ENCODE measurements around the gene ZNF70. TPM values are rescaled to one million over a fixed set of nuclear protein-coding genes. Genes with fewer than 3 reads are reported as not detected.

ZNF70 gene
- total and polyA plus RNA-seq, 10 of the 15 experiments (the other 5 are each of a cell fraction or from before 2014, with no cell fraction given): 0.15 to 2.3 (median 0.85) TPM

DNA sequence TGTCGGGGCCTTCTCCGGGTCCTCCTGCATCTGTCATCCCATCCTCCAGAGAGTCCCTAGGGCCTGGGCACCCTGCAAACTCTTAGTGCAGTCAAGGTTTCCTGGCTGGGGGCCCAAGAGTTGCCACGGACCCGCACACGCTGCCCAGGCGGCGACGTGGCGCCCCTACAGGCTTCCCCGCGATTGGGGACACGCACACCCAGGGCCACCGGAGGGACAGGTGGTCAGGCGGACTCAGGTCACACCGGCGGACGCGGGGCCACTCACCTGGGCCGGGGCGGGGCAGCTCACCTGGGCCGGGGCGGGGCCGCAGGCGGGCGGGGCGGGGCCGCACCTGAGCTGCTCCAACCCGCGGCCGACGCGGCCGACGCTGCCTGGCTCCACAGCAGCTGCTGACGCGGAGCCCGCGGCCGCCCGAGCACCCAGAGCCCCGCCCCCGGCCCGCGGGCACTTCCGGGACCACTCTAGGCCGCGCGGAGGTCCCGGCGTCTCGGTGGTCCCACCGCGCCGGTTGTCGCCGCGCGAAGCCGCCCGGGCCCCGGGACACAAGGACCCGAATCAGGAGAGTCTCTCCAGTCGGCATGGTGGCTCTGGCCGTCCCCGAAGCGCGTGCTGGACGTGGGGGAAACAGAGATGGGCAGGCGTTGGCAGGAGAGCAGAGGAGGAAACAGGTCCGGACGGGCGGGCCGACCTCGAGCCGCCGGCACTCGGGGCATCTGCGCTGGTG, at the start of gene ZNF70 (continued):
- TF ChIP-seq, protein P1, sequence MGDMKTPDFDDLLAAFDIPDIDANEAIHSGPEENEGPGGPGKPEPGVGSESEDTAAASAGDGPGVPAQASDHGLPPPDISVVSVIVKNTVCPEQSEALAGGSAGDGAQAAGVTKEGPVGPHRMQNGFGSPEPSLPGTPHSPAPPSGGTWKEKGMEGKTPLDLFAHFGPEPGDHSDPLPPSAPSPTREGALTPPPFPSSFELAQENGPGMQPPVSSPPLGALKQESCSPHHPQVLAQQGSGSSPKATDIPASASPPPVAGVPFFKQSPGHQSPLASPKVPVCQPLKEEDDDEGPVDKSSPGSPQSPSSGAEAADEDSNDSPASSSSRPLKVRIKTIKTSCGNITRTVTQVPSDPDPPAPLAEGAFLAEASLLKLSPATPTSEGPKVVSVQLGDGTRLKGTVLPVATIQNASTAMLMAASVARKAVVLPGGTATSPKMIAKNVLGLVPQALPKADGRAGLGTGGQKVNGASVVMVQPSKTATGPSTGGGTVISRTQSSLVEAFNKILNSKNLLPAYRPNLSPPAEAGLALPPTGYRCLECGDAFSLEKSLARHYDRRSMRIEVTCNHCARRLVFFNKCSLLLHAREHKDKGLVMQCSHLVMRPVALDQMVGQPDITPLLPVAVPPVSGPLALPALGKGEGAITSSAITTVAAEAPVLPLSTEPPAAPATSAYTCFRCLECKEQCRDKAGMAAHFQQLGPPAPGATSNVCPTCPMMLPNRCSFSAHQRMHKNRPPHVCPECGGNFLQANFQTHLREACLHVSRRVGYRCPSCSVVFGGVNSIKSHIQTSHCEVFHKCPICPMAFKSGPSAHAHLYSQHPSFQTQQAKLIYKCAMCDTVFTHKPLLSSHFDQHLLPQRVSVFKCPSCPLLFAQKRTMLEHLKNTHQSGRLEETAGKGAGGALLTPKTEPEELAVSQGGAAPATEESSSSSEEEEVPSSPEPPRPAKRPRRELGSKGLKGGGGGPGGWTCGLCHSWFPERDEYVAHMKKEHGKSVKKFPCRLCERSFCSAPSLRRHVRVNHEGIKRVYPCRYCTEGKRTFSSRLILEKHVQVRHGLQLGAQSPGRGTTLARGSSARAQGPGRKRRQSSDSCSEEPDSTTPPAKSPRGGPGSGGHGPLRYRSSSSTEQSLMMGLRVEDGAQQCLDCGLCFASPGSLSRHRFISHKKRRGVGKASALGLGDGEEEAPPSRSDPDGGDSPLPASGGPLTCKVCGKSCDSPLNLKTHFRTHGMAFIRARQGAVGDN (IDR thresholded peaks at IDR 0.05): peak; percentile 49; the same call in 1 of the 2 replicates
- TF ChIP-seq IKZF1 (conservative IDR thresholded peaks at IDR 0.05) (peak; percentile 67), CHD2 (IDR thresholded peaks at IDR 0.05; ENCODE audit: borderline replicate concordance, low read depth, low read length) (no peak), RB1 (IDR thresholded peaks at IDR 0.05; ENCODE audit: borderline replicate concordance) (no peak), CEBPB (IDR thresholded peaks at IDR 0.05; ENCODE audit: borderline replicate concordance in 1 of 2, low read depth in 2 of 2, low read length in 2 of 2) (no peak), POLR2A (IDR thresholded peaks at IDR 0.05; ENCODE audit: low read depth, low read length) (peak; percentile 80; the same call in 1 of the 2 replicates), SPI1 (IDR thresholded peaks at IDR 0.05; ENCODE audit: borderline replicate concordance, insufficient read depth, low read depth, low read length) (no peak), CREB1 (IDR thresholded peaks at IDR 0.05; ENCODE audit: low read depth) (peak; percentile 78), SMARCA5 (IDR thresholded peaks at IDR 0.05) (0 out of 2 replicates have a peak, but pooled peaks have one; percentile 10)
- TF ChIP-seq, protein P2, sequence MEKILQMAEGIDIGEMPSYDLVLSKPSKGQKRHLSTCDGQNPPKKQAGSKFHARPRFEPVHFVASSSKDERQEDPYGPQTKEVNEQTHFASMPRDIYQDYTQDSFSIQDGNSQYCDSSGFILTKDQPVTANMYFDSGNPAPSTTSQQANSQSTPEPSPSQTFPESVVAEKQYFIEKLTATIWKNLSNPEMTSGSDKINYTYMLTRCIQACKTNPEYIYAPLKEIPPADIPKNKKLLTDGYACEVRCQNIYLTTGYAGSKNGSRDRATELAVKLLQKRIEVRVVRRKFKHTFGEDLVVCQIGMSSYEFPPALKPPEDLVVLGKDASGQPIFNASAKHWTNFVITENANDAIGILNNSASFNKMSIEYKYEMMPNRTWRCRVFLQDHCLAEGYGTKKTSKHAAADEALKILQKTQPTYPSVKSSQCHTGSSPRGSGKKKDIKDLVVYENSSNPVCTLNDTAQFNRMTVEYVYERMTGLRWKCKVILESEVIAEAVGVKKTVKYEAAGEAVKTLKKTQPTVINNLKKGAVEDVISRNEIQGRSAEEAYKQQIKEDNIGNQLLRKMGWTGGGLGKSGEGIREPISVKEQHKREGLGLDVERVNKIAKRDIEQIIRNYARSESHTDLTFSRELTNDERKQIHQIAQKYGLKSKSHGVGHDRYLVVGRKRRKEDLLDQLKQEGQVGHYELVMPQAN (conservative IDR thresholded peaks at IDR 0.05): peak; percentile 54
- TF ChIP-seq, protein P3, sequence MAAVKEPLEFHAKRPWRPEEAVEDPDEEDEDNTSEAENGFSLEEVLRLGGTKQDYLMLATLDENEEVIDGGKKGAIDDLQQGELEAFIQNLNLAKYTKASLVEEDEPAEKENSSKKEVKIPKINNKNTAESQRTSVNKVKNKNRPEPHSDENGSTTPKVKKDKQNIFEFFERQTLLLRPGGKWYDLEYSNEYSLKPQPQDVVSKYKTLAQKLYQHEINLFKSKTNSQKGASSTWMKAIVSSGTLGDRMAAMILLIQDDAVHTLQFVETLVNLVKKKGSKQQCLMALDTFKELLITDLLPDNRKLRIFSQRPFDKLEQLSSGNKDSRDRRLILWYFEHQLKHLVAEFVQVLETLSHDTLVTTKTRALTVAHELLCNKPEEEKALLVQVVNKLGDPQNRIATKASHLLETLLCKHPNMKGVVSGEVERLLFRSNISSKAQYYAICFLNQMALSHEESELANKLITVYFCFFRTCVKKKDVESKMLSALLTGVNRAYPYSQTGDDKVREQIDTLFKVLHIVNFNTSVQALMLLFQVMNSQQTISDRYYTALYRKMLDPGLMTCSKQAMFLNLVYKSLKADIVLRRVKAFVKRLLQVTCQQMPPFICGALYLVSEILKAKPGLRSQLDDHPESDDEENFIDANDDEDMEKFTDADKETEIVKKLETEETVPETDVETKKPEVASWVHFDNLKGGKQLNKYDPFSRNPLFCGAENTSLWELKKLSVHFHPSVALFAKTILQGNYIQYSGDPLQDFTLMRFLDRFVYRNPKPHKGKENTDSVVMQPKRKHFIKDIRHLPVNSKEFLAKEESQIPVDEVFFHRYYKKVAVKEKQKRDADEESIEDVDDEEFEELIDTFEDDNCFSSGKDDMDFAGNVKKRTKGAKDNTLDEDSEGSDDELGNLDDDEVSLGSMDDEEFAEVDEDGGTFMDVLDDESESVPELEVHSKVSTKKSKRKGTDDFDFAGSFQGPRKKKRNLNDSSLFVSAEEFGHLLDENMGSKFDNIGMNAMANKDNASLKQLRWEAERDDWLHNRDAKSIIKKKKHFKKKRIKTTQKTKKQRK (IDR thresholded peaks at IDR 0.05; ENCODE audit: low read depth, low read length): no peak
- TF ChIP-seq, protein P4, sequence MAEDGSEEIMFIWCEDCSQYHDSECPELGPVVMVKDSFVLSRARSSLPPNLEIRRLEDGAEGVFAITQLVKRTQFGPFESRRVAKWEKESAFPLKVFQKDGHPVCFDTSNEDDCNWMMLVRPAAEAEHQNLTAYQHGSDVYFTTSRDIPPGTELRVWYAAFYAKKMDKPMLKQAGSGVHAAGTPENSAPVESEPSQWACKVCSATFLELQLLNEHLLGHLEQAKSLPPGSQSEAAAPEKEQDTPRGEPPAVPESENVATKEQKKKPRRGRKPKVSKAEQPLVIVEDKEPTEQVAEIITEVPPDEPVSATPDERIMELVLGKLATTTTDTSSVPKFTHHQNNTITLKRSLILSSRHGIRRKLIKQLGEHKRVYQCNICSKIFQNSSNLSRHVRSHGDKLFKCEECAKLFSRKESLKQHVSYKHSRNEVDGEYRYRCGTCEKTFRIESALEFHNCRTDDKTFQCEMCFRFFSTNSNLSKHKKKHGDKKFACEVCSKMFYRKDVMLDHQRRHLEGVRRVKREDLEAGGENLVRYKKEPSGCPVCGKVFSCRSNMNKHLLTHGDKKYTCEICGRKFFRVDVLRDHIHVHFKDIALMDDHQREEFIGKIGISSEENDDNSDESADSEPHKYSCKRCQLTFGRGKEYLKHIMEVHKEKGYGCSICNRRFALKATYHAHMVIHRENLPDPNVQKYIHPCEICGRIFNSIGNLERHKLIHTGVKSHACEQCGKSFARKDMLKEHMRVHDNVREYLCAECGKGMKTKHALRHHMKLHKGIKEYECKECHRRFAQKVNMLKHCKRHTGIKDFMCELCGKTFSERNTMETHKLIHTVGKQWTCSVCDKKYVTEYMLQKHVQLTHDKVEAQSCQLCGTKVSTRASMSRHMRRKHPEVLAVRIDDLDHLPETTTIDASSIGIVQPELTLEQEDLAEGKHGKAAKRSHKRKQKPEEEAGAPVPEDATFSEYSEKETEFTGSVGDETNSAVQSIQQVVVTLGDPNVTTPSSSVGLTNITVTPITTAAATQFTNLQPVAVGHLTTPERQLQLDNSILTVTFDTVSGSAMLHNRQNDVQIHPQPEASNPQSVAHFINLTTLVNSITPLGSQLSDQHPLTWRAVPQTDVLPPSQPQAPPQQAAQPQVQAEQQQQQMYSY (CRISPR knock-in tag; IDR thresholded peaks at IDR 0.05): no peak
- TF ChIP-seq, protein P5, sequence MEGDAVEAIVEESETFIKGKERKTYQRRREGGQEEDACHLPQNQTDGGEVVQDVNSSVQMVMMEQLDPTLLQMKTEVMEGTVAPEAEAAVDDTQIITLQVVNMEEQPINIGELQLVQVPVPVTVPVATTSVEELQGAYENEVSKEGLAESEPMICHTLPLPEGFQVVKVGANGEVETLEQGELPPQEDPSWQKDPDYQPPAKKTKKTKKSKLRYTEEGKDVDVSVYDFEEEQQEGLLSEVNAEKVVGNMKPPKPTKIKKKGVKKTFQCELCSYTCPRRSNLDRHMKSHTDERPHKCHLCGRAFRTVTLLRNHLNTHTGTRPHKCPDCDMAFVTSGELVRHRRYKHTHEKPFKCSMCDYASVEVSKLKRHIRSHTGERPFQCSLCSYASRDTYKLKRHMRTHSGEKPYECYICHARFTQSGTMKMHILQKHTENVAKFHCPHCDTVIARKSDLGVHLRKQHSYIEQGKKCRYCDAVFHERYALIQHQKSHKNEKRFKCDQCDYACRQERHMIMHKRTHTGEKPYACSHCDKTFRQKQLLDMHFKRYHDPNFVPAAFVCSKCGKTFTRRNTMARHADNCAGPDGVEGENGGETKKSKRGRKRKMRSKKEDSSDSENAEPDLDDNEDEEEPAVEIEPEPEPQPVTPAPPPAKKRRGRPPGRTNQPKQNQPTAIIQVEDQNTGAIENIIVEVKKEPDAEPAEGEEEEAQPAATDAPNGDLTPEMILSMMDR (IDR thresholded peaks at IDR 0.05 in 2 of 3, conservative IDR thresholded peaks at IDR 0.05 in 1 of 3; ENCODE audit: control insufficient read depth in 2 of 3, extremely low read depth in 1 of 3, insufficient read depth in 1 of 3, low read depth in 3 of 3, low read length in 3 of 3): peak in 2 of 3 experiments; percentile 13 to 46; a peak in 1 of 6 replicates
